Ovary (tissue), 9 donors: Measurements from ENCODE around the gene ZNF778. TPM values are rescaled to one million over a fixed set of nuclear protein-coding genes. Genes with fewer than 3 reads are reported as not detected.
A peak's percentile ranks its signal among the peaks of the same experiment; 100 is the strongest.

Experiments used
- DNase-seq, 5 donors: peaks; one replicate each; pipeline ENCODE4 v3.0.0-alpha.2; 2019 to 2020
- H3K27ac ChIP-seq, 2 donors: fragments of 200-600 bp; one replicate each; pipeline versions ENCODE4 v1.5.1 to v1.8.0; 2019 to 2022
- H3K27me3 ChIP-seq: fragments of 200-600 bp; one replicate; pipeline ENCODE4 v1.8.0; 2022
- H3K36me3 ChIP-seq: fragments of 200-600 bp; sonication (generic); one replicate; pipeline ENCODE4 v1.5.1; 2019
- H3K4me1 ChIP-seq: one replicate; pipeline ENCODE4 v1.8.1; 2013; ENCODE audit warnings: mild to moderate bottlenecking, moderate library complexity; ENCODE audit not compliant: insufficient read depth
- H3K4me3 ChIP-seq: fragments of 200-600 bp; sonication (generic); one replicate; pipeline ENCODE4 v1.5.1; 2017
- H3K9me3 ChIP-seq, 2 donors: fragments of 200-600 bp in 1 of 2; sonication (generic) in 1 of 2; one replicate each; pipeline versions ENCODE4 v1.5.1 to v1.8.1; 2013 to 2019; ENCODE audit warnings: mild to moderate bottlenecking in 1 of 2, moderate library complexity in 1 of 2
- EP300 ChIP-seq: sonication (generic); formaldehyde crosslinking; IDR thresholded peaks from one replicate; pipeline ENCODE4 v1.6.1; 2017; ENCODE audit warnings: antibody characterized with exemption
- POLR2A ChIP-seq: fragments of 450-650 bp; IDR thresholded peaks from one replicate; pipeline ENCODE4 v1.6.1; 2017; ENCODE audit warnings: antibody characterized with exemption, mild to moderate bottlenecking, moderate library complexity
- WGBS, 3 donors: extraction: QIAGEN DNeasy Blood & Tissue Kit in 1 of 3; methylation state at CpG; one replicate each; pipeline versions ENCODE4 v1.1.5 to v1.1.7; 2013 to 2017; 5-methylcytosine and 5-hydroxymethylcytosine counted together
- intact Hi-C, 4 donors: fragments of 100-400 bp; cut with DNase I; formaldehyde crosslinking; loops; one replicate each; pipeline versions ENCODE4 v1.11.0 to v1.15.1; 2022 to 2023
- polyA plus RNA-seq, 2 donors: library from polyadenylated mRNA; stranded (reverse); fragments of 200-250 nt in 1 of 2; fragments of 350-450 nt in 1 of 2; fragmentation: Illumina TruSeq in 1 of 2; extraction: RNeasy Lipid Tissue Mini Kit (QIAGEN cat#74804) in 1 of 2; gene quantifications; one replicate each; pipeline ENCODE4 v1.2.3, GENCODE V29; 2013 to 2014
- total RNA-seq, 7 donors: library from RNA; depleted of rRNA in 2 of 7; stranded (reverse); fragments of >200 nt in 2 of 7; fragmentation: NEBNext Ultra II Directional in 3 of 7; extraction: Animal tissue kit (Norgen Biotek cat#: 25700) in 3 of 7; gene quantifications; one replicate each; pipeline versions ENCODE4 v1.1.0 to v1.2.4, GENCODE V29; 2016 to 2023
- TF ChIP-seq, protein P1 (sequence below), 3 donors: fragments of 450-650 bp in 2 of 3; fragments of 200-600 bp in 1 of 3; IDR thresholded peaks; one replicate each; pipeline versions ENCODE4 v1.5.1 to v1.8.0; 2016 to 2022; ENCODE audit warnings: antibody characterized with exemption in 3 of 3, mild to moderate bottlenecking in 1 of 3
- donor health status: DM: no; HTN: no; CAD: no; lungs with moderate emphysema.
- donor health status: DM: no; HTN: no; CAD: no.
- donor health status: Bipolar disorder and iron deficiency.
- donor health status: DM: yes; HTN: yes; CAD: no.
- donor health status: DM: no; HTN: no; CAD: no.
- donor health status: DM: yes; HTN: yes; CAD: no.

ZNF778 gene
- total and polyA plus RNA-seq, 9 donors: 1.8 to 71.9 (median 8.3) TPM

- no peak overlapping the region for H3K27ac ChIP-seq
Observed at GRCh38 chr16:89202422-89203215, 14.9 kb upstream of the ZNF778 start.

DNA sequence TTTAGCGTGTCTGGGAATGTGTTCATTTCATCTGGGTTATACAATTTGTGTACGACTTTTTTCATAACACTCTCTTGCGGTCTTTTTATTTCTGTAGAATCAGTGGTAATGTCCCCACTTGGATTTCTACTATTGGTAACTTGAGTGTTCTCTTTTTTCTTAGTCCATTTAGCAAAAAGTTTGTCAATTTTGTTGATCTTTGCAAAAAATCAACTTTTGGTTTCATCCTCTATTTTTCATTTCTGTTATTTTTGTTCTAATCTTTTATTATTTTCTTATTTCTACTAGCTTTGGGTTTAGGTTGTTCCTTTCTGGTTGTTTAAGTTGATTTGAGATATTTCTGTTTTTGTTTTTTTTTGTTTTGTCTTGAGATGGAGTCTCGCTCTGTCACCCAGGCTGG, 9.5 kb upstream of the ZNF778 start:
- TF ChIP-seq, protein P1, sequence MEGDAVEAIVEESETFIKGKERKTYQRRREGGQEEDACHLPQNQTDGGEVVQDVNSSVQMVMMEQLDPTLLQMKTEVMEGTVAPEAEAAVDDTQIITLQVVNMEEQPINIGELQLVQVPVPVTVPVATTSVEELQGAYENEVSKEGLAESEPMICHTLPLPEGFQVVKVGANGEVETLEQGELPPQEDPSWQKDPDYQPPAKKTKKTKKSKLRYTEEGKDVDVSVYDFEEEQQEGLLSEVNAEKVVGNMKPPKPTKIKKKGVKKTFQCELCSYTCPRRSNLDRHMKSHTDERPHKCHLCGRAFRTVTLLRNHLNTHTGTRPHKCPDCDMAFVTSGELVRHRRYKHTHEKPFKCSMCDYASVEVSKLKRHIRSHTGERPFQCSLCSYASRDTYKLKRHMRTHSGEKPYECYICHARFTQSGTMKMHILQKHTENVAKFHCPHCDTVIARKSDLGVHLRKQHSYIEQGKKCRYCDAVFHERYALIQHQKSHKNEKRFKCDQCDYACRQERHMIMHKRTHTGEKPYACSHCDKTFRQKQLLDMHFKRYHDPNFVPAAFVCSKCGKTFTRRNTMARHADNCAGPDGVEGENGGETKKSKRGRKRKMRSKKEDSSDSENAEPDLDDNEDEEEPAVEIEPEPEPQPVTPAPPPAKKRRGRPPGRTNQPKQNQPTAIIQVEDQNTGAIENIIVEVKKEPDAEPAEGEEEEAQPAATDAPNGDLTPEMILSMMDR (IDR thresholded peaks at IDR 0.05): no peak
- no peak for TF ChIP-seq POLR2A
- no peak for TF ChIP-seq EP300
- no peaks in the 10 kb centered on the region for H3K4me1 ChIP-seq
- H3K9me3 ChIP-seq: no peaks in the 10 kb centered on the region
- DNase-seq: no peak
- intact Hi-C loops: no loop called here
- WGBS, 3 donors: 75 to 91% (median 84%) methylated on average over 4 of the region's 4 CpGs
- no peaks in the 10 kb centered on the region for H3K27me3 ChIP-seq
- no peak overlapping the region for H3K4me3 ChIP-seq
- H3K36me3 ChIP-seq: no peaks in the 10 kb centered on the region
- H3K27ac ChIP-seq: no peak overlapping the region

More at GRCh38 chr16:89202422-89203215, 14.9 kb upstream of the ZNF778 start:
- Histone ChIP-seq H3K4me1 (peaks cover 3% of the 10 kb centered on the region), H3K36me3 (no peaks in the 10 kb centered on the region), H3K9me3 (no peaks in the 10 kb centered on the region), H3K4me3 (peak overlapping the region; percentile 28), H3K27me3 (no peaks in the 10 kb centered on the region)
- 34 to 42% (median 35%) methylated on average over 49 of the region's 49 CpGs for WGBS, 3 donors
- no peak for DNase-seq
- TF ChIP-seq POLR2A (no peak), EP300 (no peak)
- TF ChIP-seq, protein P1 (IDR thresholded peaks at IDR 0.05): no peak
- intact Hi-C loops: no loop called here

DNA sequence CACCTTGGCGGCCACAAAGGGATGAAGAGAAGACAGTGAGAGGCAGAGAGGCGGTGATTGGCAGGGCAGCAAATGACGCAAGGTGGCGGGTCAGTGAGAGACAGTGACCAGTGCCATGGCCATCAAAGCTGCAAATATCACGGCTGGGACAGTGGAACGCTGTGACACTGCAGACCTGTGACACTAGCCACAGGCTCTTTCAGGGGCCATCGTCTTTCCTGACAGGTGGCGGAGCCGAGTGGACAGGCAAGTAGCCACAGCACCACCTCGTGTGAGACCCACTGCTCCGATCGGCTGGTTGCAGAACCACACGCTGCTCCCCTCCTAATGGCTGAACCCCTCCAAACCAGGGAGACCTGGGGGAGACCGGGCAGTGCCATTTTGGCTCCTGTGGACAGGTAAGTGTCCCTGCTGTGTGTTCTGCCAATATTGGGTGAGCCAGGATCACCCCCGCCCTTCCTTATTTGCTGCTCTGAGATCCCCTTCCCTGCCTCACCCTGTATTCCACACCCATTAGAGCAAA, 7.9 kb upstream of the ZNF778 start:
- TF ChIP-seq POLR2A: no peak
- TF ChIP-seq, protein P1 (IDR thresholded peaks at IDR 0.05): no peak
- no peak for TF ChIP-seq EP300
- 64 to 72% (median 69%) methylated on average over 15 of the region's 15 CpGs for WGBS, 3 donors
- intact Hi-C loops: loop anchor here in 3 of 4 donors (5.0 to 10.0 kb wide), 4 partner anchors 265 to 475 kb away; no protein-coding TSS in a partner anchor
- Histone ChIP-seq H3K36me3 (no peaks in the 10 kb centered on the region), H3K9me3 (no peaks in the 10 kb centered on the region), H3K27ac (no peak overlapping the region), H3K4me1 (no peaks in the 10 kb centered on the region), H3K27me3 (no peaks in the 10 kb centered on the region), H3K4me3 (no peak overlapping the region)
- DNase-seq: peak in 1 of 5 donors; percentile 27

DNA sequence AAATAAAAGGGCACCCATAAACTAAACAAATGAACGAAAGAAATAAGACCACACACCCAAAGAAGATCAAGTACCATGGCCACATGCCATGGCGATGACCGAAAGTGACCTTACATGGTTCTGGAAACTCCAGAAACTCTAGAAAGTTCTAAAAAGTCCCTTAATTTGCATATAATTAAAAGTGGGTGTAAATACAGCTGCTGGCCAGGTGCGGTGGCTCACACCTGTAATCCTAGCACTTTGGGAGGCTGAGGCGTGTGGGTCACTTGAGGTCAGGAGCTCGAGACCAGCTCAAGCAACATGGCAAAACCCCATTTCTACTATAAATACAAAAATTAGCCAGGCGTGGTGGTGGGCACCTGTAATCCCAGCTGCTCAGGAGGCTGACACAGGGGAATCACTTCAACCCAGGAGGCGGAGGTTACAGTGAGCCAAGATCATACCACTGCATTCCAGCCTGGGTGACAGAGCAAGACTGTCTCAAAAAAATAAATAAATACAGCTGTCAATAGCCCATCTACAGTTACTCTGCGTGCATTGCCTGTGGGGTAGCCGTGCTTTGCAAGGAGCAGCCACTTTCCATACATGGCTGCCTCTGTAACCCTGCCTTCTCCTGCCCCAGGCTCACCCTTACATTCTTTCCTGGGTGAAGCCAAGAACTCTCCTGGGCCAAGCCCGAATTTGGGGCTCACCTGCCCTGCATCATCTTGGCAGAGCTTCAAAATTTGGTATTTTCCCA, 7.2 kb upstream of the ZNF778 start:
- no peaks in the 10 kb centered on the region for H3K4me1 ChIP-seq
- TF ChIP-seq, protein P1 (IDR thresholded peaks at IDR 0.05): no peak
- no peak for TF ChIP-seq EP300
- no peak for TF ChIP-seq POLR2A
- H3K36me3 ChIP-seq: no peaks in the 10 kb centered on the region
- intact Hi-C loops: loop anchor here in 3 of 4 donors (5.0 to 10.0 kb wide), 4 partner anchors 266 to 476 kb away; no protein-coding TSS in a partner anchor
- H3K4me3 ChIP-seq: no peak overlapping the region
- H3K9me3 ChIP-seq: no peaks in the 10 kb centered on the region
- H3K27me3 ChIP-seq: no peaks in the 10 kb centered on the region
- peak in 1 of 5 donors; percentile 7 for DNase-seq
- no peak overlapping the region for H3K27ac ChIP-seq
- 72 to 78% (median 73%) methylated on average over 11 of the region's 11 CpGs for WGBS, 3 donors
